HAP-1 (cell line): Measurements from ENCODE around the gene POP7.

Experiments
- DNase-seq, 2 experiments: peaks; one replicate each; pipeline ENCODE4 v3.0.0-alpha.2; 2016 to 2020; ENCODE audit warnings: low spot score in 2 of 2
- H3K27me3 ChIP-seq: fragments of 250-450 bp; sonication (Bioruptor Pico); 2 replicates; pipeline ENCODE4 v1.5.1; 2020; ENCODE audit warnings: low read depth, mild to moderate bottlenecking, moderate library complexity
- H3K36me3 ChIP-seq: fragments of 250-450 bp; sonication (Bioruptor Pico); replicated peaks from 2 replicates; pipeline ENCODE4 v1.5.1; 2020; ENCODE audit warnings: mild to moderate bottlenecking
- H3K4me1 ChIP-seq: fragments of 250-450 bp; sonication (Bioruptor Pico); 2 replicates; pipeline ENCODE4 v1.5.1; 2020; ENCODE audit warnings: mild to moderate bottlenecking
- H3K4me3 ChIP-seq: fragments of 250-450 bp; sonication (Bioruptor Pico); 2 replicates; pipeline ENCODE4 v1.5.1; 2020; ENCODE audit warnings: mild to moderate bottlenecking, moderate library complexity
- H3K9me3 ChIP-seq: fragments of 250-450 bp; sonication (Bioruptor Pico); 2 replicates; pipeline ENCODE4 v1.5.1; 2020; ENCODE audit warnings: mild to moderate bottlenecking, moderate library complexity
- in situ Hi-C: fragments of 300-500 bp; cut with MboI; formaldehyde crosslinking; loops from 3 replicates; pipeline ENCODE4 v1.14.3; 2020; ENCODE audit warnings: low sequenced_read_pairs, inconsistent platforms, mixed read lengths

Gene POP7

GRCh38 chr7:100739934-100740333, 34.0 kb downstream of the POP7 start:
- in situ Hi-C loops = no loop called here
- Histone ChIP-seq H3K36me3 (no peaks in the 10 kb centered on the region), H3K27me3 (no peaks in the 10 kb centered on the region), H3K4me1 (no peaks in the 10 kb centered on the region), H3K4me3 (no peak overlapping the region), H3K9me3 (no peaks in the 10 kb centered on the region)
- no peak for DNase-seq

DNA sequence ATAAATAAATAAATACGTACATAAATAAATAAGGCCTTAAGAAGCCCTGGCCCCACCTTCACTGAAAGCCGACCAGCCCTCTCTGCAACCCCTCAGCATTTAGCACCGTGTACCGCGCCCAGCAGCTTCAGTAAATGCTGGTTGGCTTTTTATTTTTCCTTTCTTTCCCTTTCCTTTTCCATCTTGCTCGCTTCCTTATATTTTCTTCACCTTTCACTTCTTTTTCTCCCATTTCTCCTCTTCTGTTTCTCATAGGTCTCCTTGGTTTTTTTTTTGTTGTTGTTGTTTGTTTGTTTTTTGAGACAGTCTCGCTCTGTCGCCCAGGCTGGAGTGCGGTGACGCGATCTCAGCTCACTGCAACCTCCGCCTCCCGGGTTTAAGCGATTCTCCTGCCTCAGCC, 38.7 kb downstream of the POP7 start:
- no peak overlapping the region for H3K4me3 ChIP-seq
- no peak for DNase-seq
- in situ Hi-C loops = no loop called here
- H3K4me1 ChIP-seq = no peaks in the 10 kb centered on the region
- no peaks in the 10 kb centered on the region for H3K9me3 ChIP-seq
- H3K27me3 ChIP-seq = no peaks in the 10 kb centered on the region
- H3K36me3 ChIP-seq = no peaks in the 10 kb centered on the region

GRCh38 chr7:100745184-100745583, 39.3 kb downstream of the POP7 start:
- Histone ChIP-seq H3K9me3 (no peaks in the 10 kb centered on the region), H3K4me1 (no peaks in the 10 kb centered on the region), H3K27me3 (no peaks in the 10 kb centered on the region), H3K36me3 (no peaks in the 10 kb centered on the region), H3K4me3 (no peak overlapping the region)
- DNase-seq = no peak
- in situ Hi-C loops = no loop called here

DNA sequence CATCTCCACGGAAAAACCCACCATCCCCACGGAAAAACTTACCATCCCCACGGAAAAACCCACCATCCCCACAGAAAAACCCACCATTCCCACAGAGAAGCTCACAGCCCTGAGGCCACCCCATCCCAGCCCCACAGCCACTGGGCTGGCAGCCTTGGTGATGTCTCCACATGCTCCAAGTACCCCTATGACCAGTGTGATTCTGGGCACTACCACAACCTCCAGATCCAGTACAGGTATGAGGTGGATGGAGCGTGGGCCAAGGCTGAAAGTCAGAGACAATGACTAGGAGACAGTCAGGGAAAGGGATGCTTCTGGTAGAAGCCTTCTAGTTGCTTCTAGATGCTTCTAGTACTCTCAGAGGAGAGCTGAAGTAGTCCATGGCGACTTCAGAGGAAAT, 47.1 kb downstream of the POP7 start:
- H3K4me3 ChIP-seq = no peak overlapping the region
- no peak for DNase-seq
- H3K4me1 ChIP-seq = no peaks in the 10 kb centered on the region
- no peaks in the 10 kb centered on the region for H3K9me3 ChIP-seq
- in situ Hi-C loops = no loop called here
- no peaks in the 10 kb centered on the region for H3K36me3 ChIP-seq
- peaks cover 4% of the 10 kb centered on the region; the same call in 1 of the 2 replicates for H3K27me3 ChIP-seq

DNA sequence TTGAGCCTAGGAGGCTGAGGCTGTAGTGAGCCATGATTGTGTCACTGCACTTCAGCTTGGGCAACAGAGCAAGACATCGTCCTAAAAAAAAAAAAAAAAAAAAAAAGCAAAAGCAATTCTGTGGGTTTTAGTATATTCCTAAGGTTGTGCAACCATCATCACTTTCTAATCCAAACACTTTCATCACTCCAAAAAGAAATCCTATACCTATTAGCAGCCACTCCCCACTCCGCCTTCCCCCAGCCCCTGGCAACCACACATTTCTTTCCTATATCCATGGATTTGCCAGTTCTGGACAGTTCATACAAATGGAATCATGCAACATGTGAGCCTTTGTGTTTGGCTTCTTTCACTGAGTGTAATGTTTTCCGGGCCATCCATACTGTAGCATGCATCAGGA, 47.8 kb downstream of the POP7 start:
- H3K4me1 ChIP-seq = no peaks in the 10 kb centered on the region
- H3K4me3 ChIP-seq = no peak overlapping the region
- H3K9me3 ChIP-seq = no peaks in the 10 kb centered on the region
- DNase-seq = no peak
- in situ Hi-C loops = no loop called here
- H3K27me3 ChIP-seq = peaks cover 4% of the 10 kb centered on the region; the same call in 1 of the 2 replicates
- H3K36me3 ChIP-seq = no peaks in the 10 kb centered on the region
